HG03175 (cell line): ENCODE measurements around the gene RET.

Experiments
- ATAC-seq: cut with Tn5 transposase; IDR thresholded peaks from one replicate; pipeline ENCODE4 v1.9.1; 2021; ENCODE audit warnings: mild to moderate bottlenecking, moderate library complexity; ENCODE audit not compliant: unreplicated experiment

The RET gene

DNA sequence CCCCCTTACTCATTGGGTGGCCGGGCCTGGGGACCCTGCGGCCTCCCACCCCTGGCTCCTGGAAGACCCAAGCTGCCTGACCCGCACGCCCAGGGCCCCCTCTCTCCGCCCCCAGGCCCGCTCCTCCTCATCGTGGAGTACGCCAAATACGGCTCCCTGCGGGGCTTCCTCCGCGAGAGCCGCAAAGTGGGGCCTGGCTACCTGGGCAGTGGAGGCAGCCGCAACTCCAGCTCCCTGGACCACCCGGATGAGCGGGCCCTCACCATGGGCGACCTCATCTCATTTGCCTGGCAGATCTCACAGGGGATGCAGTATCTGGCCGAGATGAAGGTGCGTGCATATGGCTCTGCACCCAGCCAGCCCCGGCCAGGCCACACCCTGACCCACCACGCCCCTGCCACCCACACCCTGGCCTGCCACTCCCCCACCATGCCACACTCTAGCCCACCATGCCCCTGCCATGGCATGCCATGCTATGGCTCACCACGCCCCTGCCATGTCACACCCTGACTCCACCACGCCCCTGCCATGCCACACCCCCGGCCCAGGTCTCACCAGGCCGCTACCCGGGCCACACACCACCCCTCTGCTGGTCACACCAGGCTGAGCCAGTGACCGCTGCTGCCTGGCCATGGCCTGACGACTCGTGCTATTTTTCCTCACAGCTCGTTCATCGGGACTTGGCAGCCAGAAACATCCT is 42.7 kb downstream of the RET start:
- ATAC-seq = no peak

DNA sequence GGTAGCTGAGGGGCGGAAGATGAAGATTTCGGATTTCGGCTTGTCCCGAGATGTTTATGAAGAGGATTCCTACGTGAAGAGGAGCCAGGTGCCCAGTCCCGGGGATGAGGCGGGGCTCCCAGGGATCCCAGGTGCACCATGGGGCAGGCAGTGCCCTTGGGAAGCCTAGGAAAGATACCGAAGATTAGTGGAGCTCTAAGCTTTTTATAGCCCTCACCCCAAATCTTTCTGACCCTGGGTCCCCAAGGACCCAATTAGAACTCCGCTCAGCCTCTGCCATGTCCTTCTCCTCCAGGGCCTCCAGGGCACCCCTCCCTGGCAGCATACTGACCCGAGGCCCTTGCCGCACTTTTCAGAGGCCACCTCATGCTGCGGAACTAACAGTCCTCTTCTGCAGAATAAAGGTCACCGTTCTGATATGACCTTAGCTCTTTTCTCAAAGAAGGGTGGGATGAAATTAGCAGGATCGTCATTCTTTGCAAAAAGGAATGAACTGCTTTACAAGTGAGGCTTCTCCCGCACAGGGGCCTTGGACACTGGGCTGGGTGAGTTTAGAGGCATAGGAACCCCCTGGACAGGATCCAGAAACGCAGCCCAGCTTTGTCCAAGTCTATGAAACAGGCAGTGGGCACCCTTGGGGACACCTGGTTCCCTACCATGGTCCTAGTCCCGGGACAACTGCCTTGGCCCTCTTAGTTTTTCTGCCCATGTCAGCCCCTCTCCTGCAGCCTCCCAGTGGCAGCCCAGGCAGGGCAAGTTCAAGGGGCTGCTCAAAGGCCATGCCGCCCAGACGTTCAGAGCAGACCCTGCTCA is 43.5 kb downstream of the RET start:
- no peak for ATAC-seq

DNA sequence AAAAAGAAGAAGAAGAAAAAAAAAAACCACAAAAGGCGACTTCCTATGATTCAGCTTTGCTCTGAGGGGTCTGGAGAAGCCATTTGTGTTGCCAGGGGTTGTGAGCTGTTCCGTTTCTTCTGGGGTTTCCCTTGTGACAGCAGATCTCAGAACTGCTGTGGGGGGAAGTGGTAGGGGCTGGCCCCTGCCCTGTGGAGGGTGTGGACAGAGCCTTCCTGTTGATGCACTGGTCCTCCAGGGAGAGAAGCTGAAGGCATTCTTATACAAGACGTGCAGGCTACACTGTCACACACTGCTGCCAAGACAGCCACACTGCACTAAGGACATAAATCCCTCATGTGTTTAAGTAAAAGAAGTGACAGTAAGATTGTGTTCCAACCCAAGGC is 44.1 kb downstream of the RET start:
- peak; percentile 80 for ATAC-seq

DNA sequence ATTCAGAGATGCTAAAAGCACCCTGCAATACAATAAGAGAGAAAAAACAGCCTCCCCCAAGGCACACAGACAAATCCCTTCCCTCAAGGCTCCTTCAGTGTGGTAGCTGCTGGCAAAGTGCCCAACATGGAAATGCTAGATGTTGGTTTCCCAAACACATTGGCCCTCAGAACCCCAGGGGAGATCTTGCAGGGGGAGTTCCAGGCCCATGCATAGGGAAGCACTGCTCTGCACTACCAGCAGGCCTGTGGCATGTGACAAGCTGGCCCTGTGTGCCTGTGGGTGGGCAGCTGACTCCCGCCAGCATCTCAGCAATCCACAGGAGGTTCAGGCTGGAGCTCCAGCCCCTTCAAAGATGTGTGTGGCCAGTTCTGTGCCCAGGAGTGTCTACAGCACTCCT is 44.6 kb downstream of the RET start:
- no peak for ATAC-seq

DNA sequence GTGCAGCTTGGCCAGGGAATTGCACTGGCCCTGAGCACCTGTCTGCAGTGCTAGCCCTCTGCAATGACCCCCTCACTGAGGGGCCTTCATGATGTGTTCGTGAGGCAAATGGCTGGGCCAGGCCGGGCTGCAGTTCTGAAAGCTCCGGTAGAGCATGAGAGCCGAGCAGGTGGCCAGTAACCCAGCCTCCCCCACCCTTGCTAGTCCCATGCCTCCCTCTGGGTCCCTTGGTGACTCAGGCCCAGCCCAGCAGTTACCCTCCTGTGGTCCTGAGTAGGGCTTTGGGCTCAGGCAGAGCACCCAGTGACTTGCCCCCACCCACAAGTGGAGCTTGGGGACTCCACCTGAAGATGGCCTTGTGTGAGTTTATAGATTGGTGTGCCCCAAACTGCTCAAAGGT is 45.2 kb downstream of the RET start:
- ATAC-seq = no peak

DNA sequence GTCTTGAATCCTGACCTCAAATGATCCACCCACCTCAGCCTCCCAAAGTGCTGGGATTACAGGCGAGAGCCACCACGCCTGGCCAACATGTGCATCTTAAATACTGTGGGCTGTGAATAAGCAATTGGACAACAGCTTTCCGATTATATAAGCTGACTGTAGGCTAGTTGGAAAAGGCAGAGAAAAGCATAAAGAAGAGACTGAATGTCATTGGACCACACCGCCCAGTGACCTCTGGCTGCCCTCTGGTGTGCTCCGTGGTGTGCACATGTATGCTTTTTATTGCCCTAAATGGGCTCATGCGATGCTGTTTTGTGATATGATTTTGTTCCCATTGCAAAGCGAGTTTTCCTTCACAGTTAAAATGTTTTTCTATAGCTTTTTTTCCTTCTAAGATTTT is 46.0 kb downstream of the RET start:
- ATAC-seq = no peak

DNA sequence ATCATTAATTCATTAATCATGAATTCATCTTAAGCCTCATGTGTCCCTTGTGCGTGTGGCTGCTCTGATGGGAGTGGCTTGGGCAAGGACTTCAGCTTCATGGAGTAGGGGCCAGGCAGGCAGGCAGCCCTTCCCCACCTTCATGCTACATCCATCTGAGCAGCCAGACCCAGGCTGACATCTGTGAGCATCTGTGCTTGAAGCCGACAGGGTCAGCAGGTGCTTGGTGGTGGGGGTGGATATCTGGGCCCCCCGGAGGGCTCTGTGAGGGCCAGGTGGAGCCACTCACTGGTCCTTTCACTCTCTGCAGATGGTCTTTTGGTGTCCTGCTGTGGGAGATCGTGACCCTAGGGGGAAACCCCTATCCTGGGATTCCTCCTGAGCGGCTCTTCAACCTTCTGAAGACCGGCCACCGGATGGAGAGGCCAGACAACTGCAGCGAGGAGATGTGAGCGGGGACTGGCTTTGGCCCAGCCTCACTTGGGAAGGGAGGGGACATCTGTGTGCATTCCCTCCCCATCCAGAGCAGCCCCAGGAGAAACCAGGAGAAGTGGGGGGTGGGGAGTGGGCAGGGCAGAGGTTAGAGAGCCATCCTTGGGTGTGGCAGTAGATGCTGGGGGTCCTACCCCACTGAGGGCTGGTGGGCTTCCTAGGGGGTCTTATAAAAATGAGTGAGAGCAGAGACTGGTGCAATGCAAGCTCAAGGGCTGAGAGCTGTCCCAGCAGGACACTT is 46.7 kb downstream of the RET start:
- ATAC-seq = no peak

DNA sequence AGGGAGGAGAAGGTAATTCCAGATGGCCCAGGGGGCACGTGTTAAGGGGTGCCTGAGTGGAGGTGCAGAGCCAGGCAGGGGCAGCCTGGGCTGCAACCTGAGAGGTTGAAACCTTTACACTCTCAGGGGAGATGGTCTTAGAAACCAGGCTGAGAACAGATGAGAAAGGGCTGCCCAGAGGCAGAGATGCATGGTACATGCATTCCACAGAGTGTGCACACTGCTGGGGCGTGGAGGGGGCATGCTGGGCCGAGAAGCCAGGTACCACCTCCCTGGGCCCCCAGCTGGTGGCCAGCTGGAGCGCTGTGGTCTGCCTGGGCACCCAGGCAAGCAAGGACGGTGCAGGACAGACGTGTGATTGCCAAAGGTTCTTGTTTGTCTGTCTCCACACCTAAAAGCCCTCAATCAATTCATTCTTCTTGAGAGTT is 47.2 kb downstream of the RET start:
- no peak for ATAC-seq

DNA sequence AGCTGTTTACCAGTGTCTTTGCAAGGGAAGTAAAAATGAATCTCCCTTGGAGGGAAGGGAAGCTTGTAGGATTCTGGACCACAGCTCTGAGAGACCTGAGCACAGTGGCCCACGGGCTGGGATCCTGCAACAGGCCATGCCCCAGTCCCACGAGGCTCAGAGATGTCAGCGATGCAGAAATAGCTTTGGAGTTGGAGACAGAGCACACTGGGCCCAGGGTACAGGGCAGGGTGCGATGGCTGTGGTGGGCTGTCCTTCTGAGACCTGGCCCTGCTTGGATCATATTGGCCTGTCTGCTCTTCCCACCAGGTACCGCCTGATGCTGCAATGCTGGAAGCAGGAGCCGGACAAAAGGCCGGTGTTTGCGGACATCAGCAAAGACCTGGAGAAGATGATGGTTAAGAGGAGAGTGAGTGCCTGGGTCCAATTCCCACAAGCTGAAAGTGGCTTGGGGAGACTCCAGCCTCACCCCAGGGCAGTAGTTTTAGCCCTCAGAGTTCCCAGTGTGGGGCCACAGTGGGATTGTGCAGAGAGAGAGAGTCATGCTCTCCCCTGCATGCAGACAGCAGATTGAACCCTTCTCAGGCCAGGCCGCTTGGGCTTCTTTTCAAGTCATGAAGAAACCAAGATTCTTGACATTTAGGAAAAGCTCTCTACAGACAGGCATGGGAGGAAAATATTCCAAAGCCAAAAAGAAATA is 47.9 kb downstream of the RET start:
- no peak for ATAC-seq

DNA sequence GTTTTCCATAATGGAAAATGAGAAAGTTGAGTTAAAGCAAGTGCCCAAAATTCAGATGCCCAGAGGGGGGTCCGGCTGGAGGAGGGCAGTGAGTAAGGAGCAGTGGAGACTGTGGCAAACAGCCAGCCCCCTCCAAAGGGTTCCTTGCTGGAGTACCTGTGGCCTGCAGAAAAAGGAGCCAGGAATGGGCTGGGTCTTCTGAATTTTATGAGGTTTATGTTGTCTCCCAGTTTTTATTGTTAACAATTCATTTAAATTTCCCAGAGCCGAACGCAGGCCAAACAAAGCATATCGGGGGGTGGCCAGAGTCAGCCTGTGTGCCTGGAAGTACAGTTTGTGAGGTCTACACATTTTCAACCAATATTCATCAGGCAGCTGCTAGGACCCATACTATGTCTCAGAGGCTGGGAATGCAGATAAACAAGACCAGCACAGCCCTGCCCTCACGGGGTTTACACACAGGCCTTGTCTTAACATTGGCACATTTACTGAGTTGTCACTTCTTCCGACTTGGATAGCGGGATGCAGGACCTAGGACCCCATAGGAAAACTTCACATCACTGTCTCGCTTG is 48.5 kb downstream of the RET start:
- no peak for ATAC-seq

DNA sequence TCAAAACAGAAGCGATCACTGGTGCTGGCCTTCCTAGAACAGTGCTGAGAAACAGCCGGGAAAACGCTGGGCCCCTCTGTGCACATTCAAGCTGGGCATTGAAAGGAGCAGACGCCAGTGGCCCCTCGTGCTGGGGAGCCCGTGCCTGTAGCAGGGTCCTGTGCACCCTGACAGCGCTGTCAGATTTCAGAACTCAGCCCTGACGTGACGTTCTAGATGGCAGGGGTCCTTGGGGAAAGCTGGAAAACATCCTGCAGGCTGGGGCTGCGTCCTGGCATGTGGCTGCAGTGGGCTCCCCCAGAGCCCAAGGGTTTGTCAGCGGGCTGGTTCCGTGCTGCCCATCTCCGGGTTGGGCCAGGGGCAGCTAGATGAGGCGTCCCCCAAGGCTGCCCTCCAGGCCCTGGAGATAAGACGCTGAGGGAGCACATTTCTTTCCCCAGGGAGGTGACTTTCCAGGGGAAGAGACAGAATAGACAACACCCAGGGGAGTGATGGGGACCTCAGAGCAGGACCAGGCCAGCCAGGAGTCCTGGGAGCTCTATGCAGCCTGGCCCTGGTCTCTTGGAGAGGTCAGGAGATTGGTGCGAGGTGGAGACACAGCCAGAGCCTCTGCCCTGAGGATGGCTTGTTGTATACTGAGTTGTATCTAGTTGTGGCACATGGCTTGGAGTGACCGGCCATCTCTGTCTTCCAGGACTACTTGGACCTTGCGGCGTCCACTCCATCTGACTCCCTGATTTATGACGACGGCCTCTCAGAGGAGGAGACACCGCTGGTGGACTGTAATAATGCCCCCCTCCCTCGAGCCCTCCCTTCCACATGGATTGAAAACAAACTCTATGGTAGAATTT is 49.2 kb downstream of the RET start:
- no peak for ATAC-seq

DNA sequence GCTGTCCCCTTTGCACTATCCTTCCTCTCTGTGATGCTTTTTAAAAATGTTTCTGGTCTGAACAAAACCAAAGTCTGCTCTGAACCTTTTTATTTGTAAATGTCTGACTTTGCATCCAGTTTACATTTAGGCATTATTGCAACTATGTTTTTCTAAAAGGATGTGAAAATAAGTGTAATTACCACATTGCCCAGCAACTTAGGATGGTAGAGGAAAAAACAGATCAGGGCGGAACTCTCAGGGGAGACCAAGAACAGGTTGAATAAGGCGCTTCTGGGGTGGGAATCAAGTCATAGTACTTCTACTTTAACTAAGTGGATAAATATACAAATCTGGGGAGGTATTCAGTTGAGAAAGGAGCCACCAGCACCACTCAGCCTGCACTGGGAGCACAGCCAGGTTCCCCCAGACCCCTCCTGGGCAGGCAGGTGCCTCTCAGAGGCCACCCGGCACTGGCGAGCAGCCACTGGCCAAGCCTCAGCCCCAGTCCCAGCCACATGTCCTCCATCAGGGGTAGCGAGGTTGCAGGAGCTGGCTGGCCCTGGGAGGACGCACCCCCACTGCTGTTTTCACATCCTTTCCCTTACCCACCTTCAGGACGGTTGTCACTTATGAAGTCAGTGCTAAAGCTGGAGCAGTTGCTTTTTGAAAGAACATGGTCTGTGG is 50.0 kb downstream of the RET start:
- ATAC-seq = peak; percentile 66

DNA sequence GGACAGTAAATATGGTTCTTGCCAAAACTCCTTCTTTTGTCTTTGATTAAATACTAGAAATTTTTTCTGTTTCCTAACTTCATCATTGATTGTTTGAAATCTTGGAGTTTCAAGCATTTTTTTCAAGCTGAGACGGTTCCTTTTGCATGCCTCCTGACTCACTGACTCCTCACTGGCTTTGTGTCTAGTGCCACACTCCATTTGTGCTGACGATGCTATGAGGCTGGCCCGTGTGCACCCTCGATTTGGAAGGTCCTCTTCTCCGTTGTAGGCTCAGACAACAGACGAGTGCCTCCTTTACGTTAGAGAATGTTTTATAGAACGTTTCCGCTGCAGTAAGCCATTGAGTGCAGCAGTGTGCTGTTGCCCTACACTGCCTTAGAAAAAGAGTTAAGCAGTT is 50.6 kb downstream of the RET start:
- ATAC-seq = no peak

DNA sequence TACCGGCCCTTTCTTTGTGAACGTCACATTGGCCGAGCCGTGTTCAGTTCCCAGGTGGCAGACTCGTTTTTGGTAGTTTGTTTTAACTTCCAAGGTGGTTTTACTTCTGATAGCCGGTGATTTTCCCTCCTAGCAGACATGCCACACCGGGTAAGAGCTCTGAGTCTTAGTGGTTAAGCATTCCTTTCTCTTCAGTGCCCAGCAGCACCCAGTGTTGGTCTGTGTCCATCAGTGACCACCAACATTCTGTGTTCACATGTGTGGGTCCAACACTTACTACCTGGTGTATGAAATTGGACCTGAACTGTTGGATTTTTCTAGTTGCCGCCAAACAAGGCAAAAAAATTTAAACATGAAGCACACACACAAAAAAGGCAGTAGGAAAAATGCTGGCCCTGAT is 51.5 kb downstream of the RET start:
- ATAC-seq = no peak

DNA sequence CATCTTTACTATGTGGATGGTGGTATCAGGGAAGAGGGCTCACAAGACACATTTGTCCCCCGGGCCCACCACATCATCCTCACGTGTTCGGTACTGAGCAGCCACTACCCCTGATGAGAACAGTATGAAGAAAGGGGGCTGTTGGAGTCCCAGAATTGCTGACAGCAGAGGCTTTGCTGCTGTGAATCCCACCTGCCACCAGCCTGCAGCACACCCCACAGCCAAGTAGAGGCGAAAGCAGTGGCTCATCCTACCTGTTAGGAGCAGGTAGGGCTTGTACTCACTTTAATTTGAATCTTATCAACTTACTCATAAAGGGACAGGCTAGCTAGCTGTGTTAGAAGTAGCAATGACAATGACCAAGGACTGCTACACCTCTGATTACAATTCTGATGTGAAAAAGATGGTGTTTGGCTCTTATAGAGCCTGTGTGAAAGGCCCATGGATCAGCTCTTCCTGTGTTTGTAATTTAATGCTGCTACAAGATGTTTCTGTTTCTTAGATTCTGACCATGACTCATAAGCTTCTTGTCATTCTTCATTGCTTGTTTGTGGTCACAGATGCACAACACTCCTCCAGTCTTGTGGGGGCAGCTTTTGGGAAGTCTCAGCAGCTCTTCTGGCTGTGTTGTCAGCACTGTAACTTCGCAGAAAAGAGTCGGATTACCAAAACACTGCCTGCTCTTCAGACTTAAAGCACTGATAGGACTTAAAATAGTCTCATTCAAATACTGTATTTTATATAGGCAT is 52.3 kb downstream of the RET start:
- ATAC-seq = peak; percentile 59

DNA sequence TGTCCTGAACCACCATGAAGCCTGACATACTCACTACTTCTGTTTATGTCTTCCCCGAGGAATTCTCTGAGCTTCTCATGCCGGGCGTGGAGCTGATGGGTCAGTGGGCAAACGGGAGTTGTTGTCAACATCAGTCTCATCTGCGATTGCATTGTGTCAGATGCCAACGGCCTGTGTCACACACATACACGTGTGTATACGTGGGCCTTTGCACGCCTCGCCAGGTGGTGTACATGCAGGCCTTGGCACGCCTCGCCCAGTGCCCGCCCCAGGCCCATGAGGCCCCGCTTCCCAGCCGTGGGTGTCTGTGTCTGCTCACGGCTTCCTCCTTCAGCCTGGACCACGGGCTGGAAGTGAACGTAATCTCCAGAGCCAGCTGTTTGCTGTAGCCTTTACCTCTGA is 53.9 kb downstream of the RET start:
- ATAC-seq = no peak

DNA sequence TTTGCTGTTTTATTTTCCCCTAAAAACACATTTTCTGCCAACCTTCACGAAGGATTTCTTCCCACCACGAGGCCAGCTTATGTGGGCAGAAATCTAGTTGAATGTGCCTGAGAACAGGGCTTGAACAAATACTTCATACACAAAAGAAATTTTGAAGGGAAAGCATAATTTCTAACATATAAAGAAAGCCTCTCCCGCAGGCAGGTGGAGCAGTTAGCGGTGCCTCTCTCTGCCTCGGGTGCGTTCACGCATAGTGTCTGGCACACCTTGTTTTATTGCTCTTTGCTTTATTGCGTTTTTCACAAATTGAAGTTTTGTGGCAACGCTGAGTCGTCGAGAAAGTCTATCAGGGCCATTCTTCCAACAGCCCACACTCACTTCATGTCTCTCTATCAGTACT is 54.4 kb downstream of the RET start:
- no peak for ATAC-seq

DNA sequence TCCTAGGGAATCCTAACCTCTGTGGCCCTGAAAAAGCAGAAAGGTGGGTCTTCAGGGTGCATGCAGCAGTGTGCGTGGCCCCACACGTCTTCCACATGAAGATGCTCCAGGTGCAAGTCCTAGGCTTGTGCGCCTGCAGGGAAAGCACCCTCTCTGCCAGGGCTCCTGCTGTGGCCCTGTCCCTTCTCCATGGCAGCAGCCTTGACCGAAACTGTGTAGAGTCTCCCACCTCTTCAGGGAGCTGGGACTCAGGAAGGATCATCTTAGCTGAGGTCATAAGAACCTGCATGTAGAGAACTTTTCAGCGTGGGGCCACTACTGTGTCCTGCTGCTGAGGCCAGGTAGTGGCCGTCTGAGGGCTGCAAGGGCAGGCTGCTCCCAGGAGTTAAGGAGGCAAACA is 55.0 kb downstream of the RET start:
- no peak for ATAC-seq
